K562 (cell line): Measurements from ENCODE around the gene ZNRF1. TPM values are rescaled to one million over a fixed set of nuclear protein-coding genes. Genes with fewer than 3 reads are reported as not detected.
A peak's percentile ranks its signal among the peaks of the same experiment; 100 is the strongest.

Experiments used
- ATF1 ChIP-seq, 2 experiments: fragments of 450-650 bp in 1 of 2; IDR thresholded peaks; 2 replicates each; pipeline ENCODE4 v1.6.1; 2016; ENCODE audit warnings: missing compliant biosample characterization in 1 of 2, missing genetic modification characterization in 1 of 2
- ATF6 ChIP-seq: sonication (generic); formaldehyde crosslinking; IDR thresholded peaks from 2 replicates; pipeline ENCODE4 v1.4.0; 2020; ENCODE audit warnings: mild to moderate bottlenecking, missing genetic modification reagents
- E2F8 ChIP-seq: fragments of 450-650 bp; IDR thresholded peaks from 2 replicates; pipeline ENCODE4 v1.7.1; 2018; ENCODE audit warnings: mild to moderate bottlenecking, low read depth; ENCODE audit not compliant: partially characterized antibody
- ELF2 ChIP-seq: fragments of 250-450 bp; sonication (Bioruptor Pico); IDR thresholded peaks from 2 replicates; pipeline ENCODE4 v1.5.0; 2021; ENCODE audit warnings: mild to moderate bottlenecking
- FUS ChIP-seq: fragments of 200-400 bp; formaldehyde crosslinking; optimal IDR thresholded peaks from 2 replicates; pipeline ENCODE3; 2017; ENCODE audit warnings: low read depth, low read length
- HMGN3 ChIP-seq: IDR thresholded peaks from 2 replicates; pipeline ENCODE4 v1.6.1; 2011; ENCODE audit warnings: borderline replicate concordance, low read depth, mild to moderate bottlenecking, mixed read lengths, low read length; ENCODE audit not compliant: insufficient read length; ENCODE audit errors: extremely low read depth
- MAFF ChIP-seq: IDR thresholded peaks from 2 replicates; pipeline ENCODE4 v1.6.1; 2012; ENCODE audit warnings: low read length, improper control_type of control experiment
- MIER1 ChIP-seq: fragments of 450-650 bp; IDR thresholded peaks from 2 replicates; pipeline ENCODE4 v1.6.1; 2016; ENCODE audit warnings: antibody characterized with exemption, mild to moderate bottlenecking, low read depth
- MITF ChIP-seq: IDR thresholded peaks from 2 replicates; pipeline ENCODE4 v1.6.1; 2014; ENCODE audit warnings: antibody characterized with exemption
- NR2F6 ChIP-seq: fragments of 450-650 bp; formaldehyde crosslinking; IDR thresholded peaks from 2 replicates; pipeline ENCODE4 v1.4.0; 2020; ENCODE audit warnings: mild to moderate bottlenecking
- PHB2 ChIP-seq: fragments of 450-650 bp; IDR thresholded peaks from 2 replicates; pipeline ENCODE4 v1.6.1; 2017; ENCODE audit warnings: low read depth
- RBBP5 ChIP-seq: fragments of 200-600 bp; sonication (generic); IDR thresholded peaks from 2 replicates; pipeline ENCODE4 v1.6.1; 2012; ENCODE audit warnings: borderline replicate concordance, mild to moderate bottlenecking, low read length, control low read depth, inconsistent platforms; ENCODE audit not compliant: insufficient read depth, poor library complexity, severe bottlenecking
- ZBTB33 ChIP-seq: sonication (generic); formaldehyde crosslinking; IDR thresholded peaks from 2 replicates; pipeline ENCODE4 v1.8.1; 2023; ENCODE audit warnings: mild to moderate bottlenecking, missing genetic modification reagents
- ZNF518B ChIP-seq: fragments of 250-450 bp; sonication (Bioruptor Pico); IDR thresholded peaks from 2 replicates; pipeline ENCODE4 v1.5.0; 2021; ENCODE audit warnings: mild to moderate bottlenecking, moderate library complexity
- ZNF77 ChIP-seq: fragments of 250-450 bp; sonication (Bioruptor Pico); IDR thresholded peaks from 2 replicates; pipeline ENCODE4 v1.5.0; 2020
- polyA plus RNA-seq, 8 experiments: library from polyadenylated mRNA; depleted of rRNA in 4 of 8; stranded (reverse) in 5 of 8; unstranded in 3 of 8; fragments of >200 nt; fragmentation: Nextera tagmentation in 2 of 8; fragmentation: Illumina TruSeq in 1 of 8; extraction: Ambion mirVana in 2 of 8; extraction: Trizol in 1 of 8; gene quantifications; 2 replicates each; pipeline versions ENCODE4 v1.2.1 to v1.2.3, GENCODE V29; 2011 to 2014; ENCODE audit warnings: inconsistent platforms in 1 of 8, missing spikeins in 1 of 8
- total RNA-seq, 7 experiments: library from RNA; depleted of rRNA in 6 of 7; stranded (reverse); fragments of >200 nt in 6 of 7; fragmentation: Illumina TruSeq in 2 of 7; extraction: Trizol in 2 of 7; gene quantifications; 2 replicates each; pipeline versions ENCODE4 v1.2.1 to v1.2.3, GENCODE V29; 2011 to 2021; ENCODE audit warnings: low replicate concordance in 1 of 7

Gene ZNRF1
- total and polyA plus RNA-seq, 9 of the 15 experiments (the other 6 are each of a cell fraction or from before 2014, with no cell fraction given): 9.5 to 37.7 (median 20.0) TPM

- no peak for TF ChIP-seq HMGN3
- no peak for TF ChIP-seq MAFF
- TF ChIP-seq MITF: peak; percentile 56; the same call in 1 of the 2 replicates
- no peak for TF ChIP-seq MIER1
- TF ChIP-seq ZBTB33 (CRISPR knock-in tag): 0 out of 2 replicates have a peak, but pooled peaks have one; percentile 23
- no peak for TF ChIP-seq ATF1 (CRISPR knock-in tag; IDR thresholded peaks at IDR 0.05)
- no peak for TF ChIP-seq ATF1 (tag; IDR thresholded peaks at IDR 0.05)
- no peak for TF ChIP-seq E2F8
- TF ChIP-seq FUS: no peak
- no peak for TF ChIP-seq ZNF518B
- TF ChIP-seq PHB2: peak; percentile 94
- no peak for TF ChIP-seq RBBP5
- TF ChIP-seq ATF6 (CRISPR knock-in tag): no peak
- TF ChIP-seq ZNF77 (CRISPR knock-in tag): no peak
- no peak; the same call in 1 of the 2 replicates for TF ChIP-seq NR2F6 (CRISPR knock-in tag)
- no peak for TF ChIP-seq ELF2 (CRISPR knock-in tag)
Measured at GRCh38 chr16:75043175-75043895, 44.5 kb downstream of the ZNRF1 start (continued).
